Measurements from ENCODE around the gene ASIC1.

The ASIC1 gene

GRCh38 chr12:50100561-50100960, 43.2 kb downstream of the ASIC1 start:
- H2AFZ ChIP-seq (ENCODE audit: low read length), result no peak overlapping the region
- no peak overlapping the region for H3K9ac ChIP-seq (ENCODE audit: low read length)
- H3K4me2 ChIP-seq (ENCODE audit: low read length), result no peak overlapping the region
- no peaks in the 10 kb centered on the region for H3K9me3 ChIP-seq (ENCODE audit: low read length)
- no peaks in the 10 kb centered on the region for H4K20me1 ChIP-seq (ENCODE audit: insufficient read depth, low read length)
- no peak overlapping the region for H3K27ac ChIP-seq (ENCODE audit: low read depth, low read length, poor library complexity, severe bottlenecking)
- peaks cover 60% of the 10 kb centered on the region for H3K36me3 ChIP-seq (ENCODE audit: insufficient read depth, low read length)
- H3K79me2 ChIP-seq (ENCODE audit: insufficient read depth, low read length), result no peaks in the 10 kb centered on the region
- H3K4me1 ChIP-seq (ENCODE audit: insufficient read depth, low read length, severe bottlenecking), result peaks cover 6% of the 10 kb centered on the region
- no peaks in the 10 kb centered on the region for H3K27me3 ChIP-seq (ENCODE audit: insufficient read depth, low read length)
- no peaks in the 10 kb centered on the region for H3F3A ChIP-seq (ENCODE audit: insufficient read depth, low read length)
- TF ChIP-seq CTCF (IDR thresholded peaks at IDR 0.05; ENCODE audit: low read length), result no peak
- TF ChIP-seq EZH2 (IDR thresholded peaks at IDR 0.05; ENCODE audit: borderline replicate concordance, low read length), result no peak
- H3K4me3 ChIP-seq (ENCODE audit: low read depth, low read length, poor library complexity, severe bottlenecking), result no peak overlapping the region
- H3K9me2 ChIP-seq (ENCODE audit: low read depth, low read length), result no peaks in the 10 kb centered on the region

GRCh38 chr12:50101663-50102062, 44.3 kb downstream of the ASIC1 start:
- no peak overlapping the region for H2AFZ ChIP-seq (ENCODE audit: low read length)
- H3K9me3 ChIP-seq (ENCODE audit: low read length), result no peaks in the 10 kb centered on the region
- no peaks in the 10 kb centered on the region for H3F3A ChIP-seq (ENCODE audit: insufficient read depth, low read length)
- H3K4me2 ChIP-seq (ENCODE audit: low read length), result no peak overlapping the region
- H3K9me2 ChIP-seq (ENCODE audit: low read depth, low read length), result no peaks in the 10 kb centered on the region
- TF ChIP-seq EZH2 (IDR thresholded peaks at IDR 0.05; ENCODE audit: borderline replicate concordance, low read length) (no peak), CTCF (IDR thresholded peaks at IDR 0.05; ENCODE audit: low read length) (no peak)
- no peak overlapping the region for H3K9ac ChIP-seq (ENCODE audit: low read length)
- H3K36me3 ChIP-seq (ENCODE audit: insufficient read depth, low read length), result peaks cover 49% of the 10 kb centered on the region
- no peaks in the 10 kb centered on the region for H3K27me3 ChIP-seq (ENCODE audit: insufficient read depth, low read length)
- H3K27ac ChIP-seq (ENCODE audit: low read depth, low read length, poor library complexity, severe bottlenecking), result no peak overlapping the region
- H3K4me3 ChIP-seq (ENCODE audit: low read depth, low read length, poor library complexity, severe bottlenecking), result no peak overlapping the region
- H4K20me1 ChIP-seq (ENCODE audit: insufficient read depth, low read length), result no peaks in the 10 kb centered on the region
- H3K4me1 ChIP-seq (ENCODE audit: insufficient read depth, low read length, severe bottlenecking), result peaks cover 6% of the 10 kb centered on the region
- H3K79me2 ChIP-seq (ENCODE audit: insufficient read depth, low read length), result no peaks in the 10 kb centered on the region

- H2AFZ ChIP-seq (ENCODE audit: low read length), result no peak overlapping the region
- no peaks in the 10 kb centered on the region for H3K9me3 ChIP-seq (ENCODE audit: low read length)
- peaks cover 44% of the 10 kb centered on the region for H3K36me3 ChIP-seq (ENCODE audit: insufficient read depth, low read length)
- H3K27ac ChIP-seq (ENCODE audit: low read depth, low read length, poor library complexity, severe bottlenecking), result no peak overlapping the region
- TF ChIP-seq EZH2 (IDR thresholded peaks at IDR 0.05; ENCODE audit: borderline replicate concordance, low read length) (no peak), CTCF (IDR thresholded peaks at IDR 0.05; ENCODE audit: low read length) (no peak)
- no peak overlapping the region for H3K4me3 ChIP-seq (ENCODE audit: low read depth, low read length, poor library complexity, severe bottlenecking)
- H3K27me3 ChIP-seq (ENCODE audit: insufficient read depth, low read length), result no peaks in the 10 kb centered on the region
- H3K9ac ChIP-seq (ENCODE audit: low read length), result no peak overlapping the region
- H3F3A ChIP-seq (ENCODE audit: insufficient read depth, low read length), result no peaks in the 10 kb centered on the region
- no peaks in the 10 kb centered on the region for H3K9me2 ChIP-seq (ENCODE audit: low read depth, low read length)
- H3K79me2 ChIP-seq (ENCODE audit: insufficient read depth, low read length), result no peaks in the 10 kb centered on the region
- H3K4me2 ChIP-seq (ENCODE audit: low read length), result no peak overlapping the region
- H4K20me1 ChIP-seq (ENCODE audit: insufficient read depth, low read length), result no peaks in the 10 kb centered on the region
- H3K4me1 ChIP-seq (ENCODE audit: insufficient read depth, low read length, severe bottlenecking), result peaks cover 6% of the 10 kb centered on the region
These were observed 44.7 kb downstream of the ASIC1 start for GRCh38 chr12:50102131-50102531.

Measured in OCI-LY1 (cell line).